GM12872 (cell line): Measurements from ENCODE around the gene TSTD2.

ENCODE experiments used
- TF ChIP-seq, protein P1 (sequence below): IDR thresholded peaks from 3 replicates; pipeline ENCODE4 v1.5.1; 2011; ENCODE audit warnings: low read depth, mild to moderate bottlenecking, low read length, moderate library complexity; ENCODE audit not compliant: insufficient read depth

The TSTD2 gene

GRCh38 chr9:97579914-97580313 is 53.3 kb downstream of the TSTD2 start:
- TF ChIP-seq, protein P1, sequence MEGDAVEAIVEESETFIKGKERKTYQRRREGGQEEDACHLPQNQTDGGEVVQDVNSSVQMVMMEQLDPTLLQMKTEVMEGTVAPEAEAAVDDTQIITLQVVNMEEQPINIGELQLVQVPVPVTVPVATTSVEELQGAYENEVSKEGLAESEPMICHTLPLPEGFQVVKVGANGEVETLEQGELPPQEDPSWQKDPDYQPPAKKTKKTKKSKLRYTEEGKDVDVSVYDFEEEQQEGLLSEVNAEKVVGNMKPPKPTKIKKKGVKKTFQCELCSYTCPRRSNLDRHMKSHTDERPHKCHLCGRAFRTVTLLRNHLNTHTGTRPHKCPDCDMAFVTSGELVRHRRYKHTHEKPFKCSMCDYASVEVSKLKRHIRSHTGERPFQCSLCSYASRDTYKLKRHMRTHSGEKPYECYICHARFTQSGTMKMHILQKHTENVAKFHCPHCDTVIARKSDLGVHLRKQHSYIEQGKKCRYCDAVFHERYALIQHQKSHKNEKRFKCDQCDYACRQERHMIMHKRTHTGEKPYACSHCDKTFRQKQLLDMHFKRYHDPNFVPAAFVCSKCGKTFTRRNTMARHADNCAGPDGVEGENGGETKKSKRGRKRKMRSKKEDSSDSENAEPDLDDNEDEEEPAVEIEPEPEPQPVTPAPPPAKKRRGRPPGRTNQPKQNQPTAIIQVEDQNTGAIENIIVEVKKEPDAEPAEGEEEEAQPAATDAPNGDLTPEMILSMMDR, result no peak

DNA sequence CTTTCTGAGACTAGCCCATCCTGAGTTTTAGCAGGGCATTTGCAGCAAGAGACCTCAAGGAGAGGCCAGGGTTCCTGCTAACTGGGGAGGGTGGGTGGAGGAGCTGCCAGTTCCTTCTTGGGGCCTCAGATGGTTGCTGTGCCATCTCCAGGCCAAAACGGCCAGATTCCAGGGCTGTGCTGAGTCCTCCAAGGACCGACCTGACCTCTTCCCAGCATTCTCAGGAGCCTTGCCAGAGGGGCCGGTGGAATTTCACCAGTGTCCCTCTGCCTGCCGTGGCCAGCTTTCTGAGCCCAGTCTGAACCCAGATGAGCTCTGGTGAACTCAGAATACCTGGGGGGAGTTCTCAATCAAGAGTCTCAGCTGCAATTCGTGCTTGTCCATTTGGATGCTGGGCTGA is 54.3 kb downstream of the TSTD2 start:
- TF ChIP-seq, protein P1, result no peak

- TF ChIP-seq, protein P1, result no peak
Measured at GRCh38 chr9:97577051-97577450, 56.1 kb downstream of the TSTD2 start.

GRCh38 chr9:97575673-97576200 is 57.4 kb downstream of the TSTD2 start:
- TF ChIP-seq, protein P1, result no peak

DNA sequence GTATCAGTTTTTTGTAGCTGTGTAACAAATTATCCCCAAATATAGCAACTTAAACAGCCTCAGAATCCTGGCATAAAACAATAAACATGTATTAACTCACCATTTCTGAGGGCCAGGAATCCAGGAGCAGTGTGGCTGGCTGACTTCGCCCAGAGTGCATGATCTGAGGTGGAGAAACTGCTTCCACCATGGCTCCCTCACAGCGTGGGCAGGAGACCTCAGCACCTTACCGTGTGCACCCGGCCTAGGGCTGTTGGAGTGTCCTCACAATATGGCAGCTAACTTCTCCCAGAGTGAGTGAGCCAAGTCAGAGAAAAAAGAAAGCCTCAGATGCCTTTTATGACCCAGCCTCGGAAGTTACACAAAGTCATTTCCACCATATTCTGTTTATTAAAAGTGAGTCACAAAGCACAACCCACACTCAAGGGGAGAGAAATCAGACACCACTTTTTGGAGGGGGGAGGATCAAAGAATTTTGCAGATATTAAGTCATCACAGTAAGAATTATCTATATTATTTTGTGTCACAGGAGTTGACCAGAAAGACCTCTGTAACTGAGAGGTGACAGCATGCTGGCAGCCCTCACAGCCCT is 59.6 kb downstream of the TSTD2 start:
- TF ChIP-seq, protein P1, result no peak

DNA sequence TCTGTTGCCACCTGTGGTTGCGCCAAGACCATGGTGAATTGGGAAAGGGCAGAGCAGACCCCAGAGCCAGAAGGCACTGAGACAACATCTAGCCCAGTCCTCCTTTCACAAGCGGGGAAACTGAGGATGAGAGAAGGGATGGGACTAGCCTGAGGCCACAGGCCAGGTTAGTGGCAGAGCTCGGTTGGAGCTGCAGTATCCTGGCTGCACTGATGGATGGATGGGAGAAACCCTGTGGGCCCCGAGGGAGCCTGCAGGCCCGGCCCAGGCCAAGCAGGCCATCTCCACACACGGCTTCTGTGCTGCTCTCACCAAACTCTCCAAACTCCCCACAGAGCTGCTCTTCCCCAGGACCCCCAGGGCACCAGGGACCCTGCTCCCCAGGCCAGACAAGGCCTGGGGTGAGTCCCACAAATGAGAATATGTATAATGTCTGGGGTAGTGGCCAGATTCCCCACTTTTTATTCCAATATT is 60.2 kb downstream of the TSTD2 start:
- TF ChIP-seq, protein P1, result no peak

GRCh38 chr9:97572196-97572891 is 60.8 kb downstream of the TSTD2 start:
- TF ChIP-seq, protein P1, result no peak
